Renal pelvis (tissue), 3 donors: ENCODE results near the gene ISG20L2. TPM values are rescaled to one million over a fixed set of nuclear protein-coding genes. Genes with fewer than 3 reads are reported as not detected.

ENCODE experiments used
- polyA plus RNA-seq, 3 donors: library from polyadenylated mRNA; unstranded; fragments of 120-200 nt; gene quantifications; one replicate each; pipeline ENCODE4 v1.2.1, GENCODE V29; 2013; ENCODE audit not compliant: insufficient read length in 3 of 3

Gene ISG20L2
- polyA plus RNA-seq, 3 donors: 33.1 to 44.6 (median 39.7) TPM

Other genes starting within 250 kb of the ISG20L2 start
- gene MEF2D, start 228.0 kb downstream of the ISG20L2 start, polyA plus RNA-seq: 10 to 100 TPM; 25.9 to 29.3 (median 26.8) TPM
- gene IQGAP3, start 156.2 kb downstream of the ISG20L2 start, polyA plus RNA-seq: 10 to 100 TPM; 14.1 to 17.0 (median 14.8) TPM
- gene TTC24, start 149.0 kb downstream of the ISG20L2 start, polyA plus RNA-seq: 1 to 10 TPM; 1.0 to 2.2 (median 1.1) TPM
- 10 to 100 TPM; 71.1 to 83.0 (median 72.8) TPM for gene NAXE, start 137.0 kb downstream of the ISG20L2 start, polyA plus RNA-seq
- gene GPATCH4, start 127.3 kb downstream of the ISG20L2 start, polyA plus RNA-seq: 10 to 100 TPM; 33.0 to 38.7 (median 36.4) TPM
- under 1 TPM; 0.13 to 0.71 (median 0.64) TPM for gene HAPLN2, start 109.4 kb downstream of the ISG20L2 start, polyA plus RNA-seq
- gene BCAN, start 86.6 kb downstream of the ISG20L2 start, polyA plus RNA-seq: 1 to 10 TPM in 1 of 3 donors, under 1 TPM in 2; 0.18 to 2.2 (median 0.26) TPM
- 100 to 1,000 TPM; 148 to 171 (median 156) TPM for gene NES, start 51.4 kb downstream of the ISG20L2 start, polyA plus RNA-seq
- 100 to 1,000 TPM in 1 of 3 donors, 10 to 100 TPM in 2; 68.5 to 113 (median 93.8) TPM for gene CRABP2, start 23.2 kb downstream of the ISG20L2 start, polyA plus RNA-seq
- gene METTL25B, start 297 bp downstream of the ISG20L2 start, polyA plus RNA-seq: 10 to 100 TPM; 28.6 to 51.8 (median 39.2) TPM
- 10 to 100 TPM; 69.0 to 76.6 (median 74.0) TPM for gene MRPL24, start 12.3 kb upstream of the ISG20L2 start, polyA plus RNA-seq
- 100 to 1,000 TPM; 267 to 298 (median 284) TPM for gene HDGF, start 22.9 kb upstream of the ISG20L2 start, polyA plus RNA-seq
- 100 to 1,000 TPM; 108 to 113 (median 113) TPM for gene PRCC, start 38.8 kb upstream of the ISG20L2 start, polyA plus RNA-seq
- gene SH2D2A, start 88.1 kb upstream of the ISG20L2 start, polyA plus RNA-seq: under 1 TPM; 0.65 to 0.99 (median 0.91) TPM
- 1 to 10 TPM; 1.6 to 3.0 (median 2.0) TPM for gene INSRR, start 130.4 kb upstream of the ISG20L2 start, polyA plus RNA-seq
- gene NTRK1, start 132.1 kb upstream of the ISG20L2 start, polyA plus RNA-seq: 1 to 10 TPM; 1.3 to 2.0 (median 1.3) TPM
- gene PEAR1, start 165.0 kb upstream of the ISG20L2 start, polyA plus RNA-seq: 10 to 100 TPM; 17.8 to 22.3 (median 22.1) TPM
- gene LRRC71, start 191.9 kb upstream of the ISG20L2 start, polyA plus RNA-seq: 1 to 10 TPM in 1 of 3 donors, under 1 TPM in 2; 0.38 to 1.1 (median 0.96) TPM